Ovary (tissue), 9 donors: ENCODE data around the gene CNR1. TPM values are rescaled to one million over a fixed set of nuclear protein-coding genes. Genes with fewer than 3 reads are reported as not detected.

Source experiments
- DNase-seq, 5 donors: peaks; one replicate each; pipeline ENCODE4 v3.0.0-alpha.2; 2019 to 2020
- H3K27ac ChIP-seq, 2 donors: fragments of 200-600 bp; one replicate each; pipeline versions ENCODE4 v1.5.1 to v1.8.0; 2019 to 2022
- H3K27me3 ChIP-seq: fragments of 200-600 bp; one replicate; pipeline ENCODE4 v1.8.0; 2022
- H3K36me3 ChIP-seq: fragments of 200-600 bp; sonication (generic); one replicate; pipeline ENCODE4 v1.5.1; 2019
- H3K4me1 ChIP-seq: one replicate; pipeline ENCODE4 v1.8.1; 2013; ENCODE audit warnings: mild to moderate bottlenecking, moderate library complexity; ENCODE audit not compliant: insufficient read depth
- H3K4me3 ChIP-seq: fragments of 200-600 bp; sonication (generic); one replicate; pipeline ENCODE4 v1.5.1; 2017
- H3K9me3 ChIP-seq, 2 donors: fragments of 200-600 bp in 1 of 2; sonication (generic) in 1 of 2; one replicate each; pipeline versions ENCODE4 v1.5.1 to v1.8.1; 2013 to 2019; ENCODE audit warnings: mild to moderate bottlenecking in 1 of 2, moderate library complexity in 1 of 2
- CTCF ChIP-seq, 3 donors: fragments of 450-650 bp in 2 of 3; fragments of 200-600 bp in 1 of 3; IDR thresholded peaks; one replicate each; pipeline versions ENCODE4 v1.5.1 to v1.8.0; 2016 to 2022; ENCODE audit warnings: antibody characterized with exemption in 3 of 3, mild to moderate bottlenecking in 1 of 3
- EP300 ChIP-seq: sonication (generic); formaldehyde crosslinking; IDR thresholded peaks from one replicate; pipeline ENCODE4 v1.6.1; 2017; ENCODE audit warnings: antibody characterized with exemption
- POLR2A ChIP-seq: fragments of 450-650 bp; IDR thresholded peaks from one replicate; pipeline ENCODE4 v1.6.1; 2017; ENCODE audit warnings: antibody characterized with exemption, mild to moderate bottlenecking, moderate library complexity
- WGBS, 3 donors: extraction: QIAGEN DNeasy Blood & Tissue Kit in 1 of 3; methylation state at CpG; one replicate each; pipeline versions ENCODE4 v1.1.5 to v1.1.7; 2013 to 2017; 5-methylcytosine and 5-hydroxymethylcytosine counted together
- intact Hi-C, 4 donors: fragments of 100-400 bp; cut with DNase I; formaldehyde crosslinking; loops; one replicate each; pipeline versions ENCODE4 v1.11.0 to v1.15.1; 2022 to 2023
- polyA plus RNA-seq, 2 donors: library from polyadenylated mRNA; stranded (reverse); fragments of 200-250 nt in 1 of 2; fragments of 350-450 nt in 1 of 2; fragmentation: Illumina TruSeq in 1 of 2; extraction: RNeasy Lipid Tissue Mini Kit (QIAGEN cat#74804) in 1 of 2; gene quantifications; one replicate each; pipeline ENCODE4 v1.2.3, GENCODE V29; 2013 to 2014
- total RNA-seq, 7 donors: library from RNA; depleted of rRNA in 2 of 7; stranded (reverse); fragments of >200 nt in 2 of 7; fragmentation: NEBNext Ultra II Directional in 3 of 7; extraction: Animal tissue kit (Norgen Biotek cat#: 25700) in 3 of 7; gene quantifications; one replicate each; pipeline versions ENCODE4 v1.1.0 to v1.2.4, GENCODE V29; 2016 to 2023
- donor health status: DM: no; HTN: no; CAD: no; lungs with moderate emphysema.
- donor health status: DM: no; HTN: no; CAD: no.
- donor health status: Bipolar disorder and iron deficiency.
- donor health status: DM: yes; HTN: yes; CAD: no.
- donor health status: DM: no; HTN: no; CAD: no.
- donor health status: DM: yes; HTN: yes; CAD: no.

The CNR1 gene
- total and polyA plus RNA-seq, 9 donors: 0.43 to 4.2 (median 1.8) TPM

- DNase-seq: no peak
- Histone ChIP-seq H3K9me3 (no peaks in the 10 kb centered on the region), H3K4me3 (no peak overlapping the region), H3K27me3 (no peaks in the 10 kb centered on the region), H3K27ac (no peak overlapping the region), H3K36me3 (no peaks in the 10 kb centered on the region), H3K4me1 (no peaks in the 10 kb centered on the region)
- TF ChIP-seq CTCF (IDR thresholded peaks at IDR 0.05) (no peak), EP300 (no peak)
- intact Hi-C loops: no loop called here
- 87 to 91% (median 88%) methylated on average over 6 of the region's 6 CpGs for WGBS, 3 donors
These were observed 20.7 kb downstream of the CNR1 start for GRCh38 chr6:88145298-88145963.

- H3K27me3 ChIP-seq: no peaks in the 10 kb centered on the region
- no peaks in the 10 kb centered on the region for H3K4me1 ChIP-seq
- H3K27ac ChIP-seq: no peak overlapping the region
- no peaks in the 10 kb centered on the region for H3K9me3 ChIP-seq
- DNase-seq: no peak
- 92 to 95% (median 95%) methylated on average over 20 of the region's 20 CpGs for WGBS, 3 donors
- no peak overlapping the region for H3K4me3 ChIP-seq
- H3K36me3 ChIP-seq: no peaks in the 10 kb centered on the region
- TF ChIP-seq CTCF (IDR thresholded peaks at IDR 0.05) (no peak), EP300 (no peak), POLR2A (no peak)
- intact Hi-C loops: no loop called here
These were observed 21.4 kb downstream of the CNR1 start for GRCh38 chr6:88144637-88145297.

GRCh38 chr6:88143421-88144157 is 22.6 kb downstream of the CNR1 start:
- intact Hi-C loops: no loop called here

GRCh38 chr6:88142297-88142668 is 23.9 kb downstream of the CNR1 start:
- WGBS, 3 donors: 85 to 91% (median 90%) methylated on average over 3 of the region's 3 CpGs
- intact Hi-C loops: no loop called here
- DNase-seq: no peak
- TF ChIP-seq CTCF (IDR thresholded peaks at IDR 0.05) (no peak), EP300 (no peak), POLR2A (no peak)
- no peaks in the 10 kb centered on the region for H3K4me1 ChIP-seq
- H3K27me3 ChIP-seq: no peaks in the 10 kb centered on the region
- no peak overlapping the region for H3K4me3 ChIP-seq
- no peaks in the 10 kb centered on the region for H3K36me3 ChIP-seq
- H3K9me3 ChIP-seq: no peaks in the 10 kb centered on the region
- H3K27ac ChIP-seq: no peak overlapping the region

More at GRCh38 chr6:88143421-88144157, 22.6 kb downstream of the CNR1 start:
- no peaks in the 10 kb centered on the region for H3K4me1 ChIP-seq
- no peak overlapping the region for H3K4me3 ChIP-seq
- TF ChIP-seq POLR2A (no peak), EP300 (no peak), CTCF (IDR thresholded peaks at IDR 0.05) (no peak)
- H3K27me3 ChIP-seq: no peaks in the 10 kb centered on the region
- WGBS, 3 donors: 91 to 92% (median 92%) methylated on average over 14 of the region's 14 CpGs
- no peak overlapping the region for H3K27ac ChIP-seq
- no peak for DNase-seq
- H3K9me3 ChIP-seq: no peaks in the 10 kb centered on the region
- no peaks in the 10 kb centered on the region for H3K36me3 ChIP-seq
